Activated T-helper 1 cell treated with anti-CD3 and anti-CD28 coated beads, Interleukin-2, amount 50 U/mL, for 16 hours (primary cell): ENCODE measurements around the gene MKLN1.

Source experiments
- DNase-seq, 2 donors: peaks; one replicate each; pipeline ENCODE4 v3.0.0-alpha.2; 2020; ENCODE audit warnings: low read depth in 1 of 2, low spot score in 1 of 2

The MKLN1 gene

GRCh38 chr7:131540491-131541162, 213.0 kb downstream of the MKLN1 start:
- no peak for DNase-seq

- DNase-seq = no peak
Observed at GRCh38 chr7:131543298-131543697, 215.6 kb downstream of the MKLN1 start.

- DNase-seq = no peak
Observed at GRCh38 chr7:131544021-131544420, 216.3 kb downstream of the MKLN1 start.

- no peak for DNase-seq
Observed at GRCh38 chr7:131544449-131545301, 217.0 kb downstream of the MKLN1 start.

- DNase-seq = no peak
Observed at GRCh38 chr7:131546126-131546525, 218.4 kb downstream of the MKLN1 start.
